Adipocyte (in vitro differentiated cells): Measurements from ENCODE around the gene TM9SF2.
"Not testable (repeated sequence)": the region's sequence is repeated elsewhere in the genome, so short reads cannot be mapped to it uniquely, and the experiment has no call there.

Experiments used
- DNase-seq: peaks from one replicate; pipeline ENCODE4 v3.0.0-alpha.2; 2015; ENCODE audit warnings: low read depth
- H3K27me3 ChIP-seq: replicated peaks from 2 replicates; pipeline ENCODE4 v1.7.0; 2013; ENCODE audit warnings: mild to moderate bottlenecking, low read length, moderate library complexity; ENCODE audit not compliant: control insufficient read depth, insufficient read depth
- H3K36me3 ChIP-seq: 2 replicates; pipeline ENCODE4 v1.7.0; 2013; ENCODE audit warnings: low read length, mild to moderate bottlenecking, moderate library complexity; ENCODE audit not compliant: control insufficient read depth, insufficient read depth, severe bottlenecking
- H3K4me1 ChIP-seq: 2 replicates; pipeline ENCODE4 v1.7.0; 2013; ENCODE audit warnings: mild to moderate bottlenecking, low read length, moderate library complexity; ENCODE audit not compliant: control insufficient read depth, insufficient read depth
- H3K4me3 ChIP-seq: 2 replicates; pipeline ENCODE4 v1.7.0; 2013; ENCODE audit warnings: mild to moderate bottlenecking, low read length, moderate library complexity
- H3K9ac ChIP-seq: 2 replicates; pipeline ENCODE4 v1.7.0; 2013; ENCODE audit warnings: mild to moderate bottlenecking, low read length, moderate library complexity
- H3K9me3 ChIP-seq: 2 replicates; pipeline ENCODE4 v1.7.0; 2013; ENCODE audit warnings: mild to moderate bottlenecking, low read length, moderate library complexity; ENCODE audit not compliant: control insufficient read depth

Gene TM9SF2

GRCh38 chr13:99564386-99564785 lies 63.1 kb downstream of the TM9SF2 start:
- Histone ChIP-seq H3K4me3 (no peak overlapping the region), H3K36me3 (peaks cover 45% of the 10 kb centered on the region), H3K4me1 (peaks cover 5% of the 10 kb centered on the region), H3K27me3 (no peaks in the 10 kb centered on the region), H3K9ac (no peak overlapping the region), H3K9me3 (peaks cover 2% of the 10 kb centered on the region)
- DNase-seq: peak; percentile 51

GRCh38 chr13:99565478-99566124 lies 64.3 kb downstream of the TM9SF2 start:
- Histone ChIP-seq H3K4me1 (peaks cover 4% of the 10 kb centered on the region), H3K4me3 (peak overlapping the region; percentile 52), H3K27me3 (no peaks in the 10 kb centered on the region), H3K9me3 (peaks cover 2% of the 10 kb centered on the region), H3K36me3 (peaks cover 35% of the 10 kb centered on the region), H3K9ac (no peak overlapping the region)
- DNase-seq: no peak

GRCh38 chr13:99566125-99567083 lies 65.1 kb downstream of the TM9SF2 start:
- Histone ChIP-seq H3K9ac (no peak overlapping the region), H3K36me3 (peaks cover 29% of the 10 kb centered on the region), H3K4me3 (peak overlapping the region; percentile 52), H3K27me3 (no peaks in the 10 kb centered on the region), H3K9me3 (peaks cover 2% of the 10 kb centered on the region), H3K4me1 (peaks cover 4% of the 10 kb centered on the region)
- DNase-seq: no peak

DNA sequence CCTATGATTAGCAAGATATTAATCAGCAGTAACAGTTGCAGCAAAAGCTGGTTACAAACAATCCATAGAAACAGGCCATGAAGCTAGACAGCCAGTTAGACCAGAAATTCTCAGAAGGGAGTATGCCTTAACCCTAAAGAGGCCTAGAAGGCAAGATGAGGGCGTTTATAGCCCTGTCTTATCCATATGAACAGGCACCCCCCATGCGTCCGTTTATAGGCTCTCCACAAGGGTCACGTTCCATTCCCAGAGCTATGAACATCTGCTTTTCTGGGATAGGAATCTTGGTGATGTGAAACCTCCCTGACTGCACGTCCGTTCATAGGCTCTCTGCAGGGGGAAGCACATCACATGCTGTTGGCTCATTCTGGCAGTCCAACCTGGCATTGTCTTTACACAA lies 67.6 kb downstream of the TM9SF2 start:
- DNase-seq, H3K9ac ChIP-seq, H3K4me3 ChIP-seq, H3K4me1 ChIP-seq, H3K27me3 ChIP-seq, H3K36me3 ChIP-seq, H3K9me3 ChIP-seq: not testable (repeated sequence)

GRCh38 chr13:99572131-99572530 lies 70.9 kb downstream of the TM9SF2 start:
- H3K4me3 ChIP-seq: no peak overlapping the region

GRCh38 chr13:99572921-99573320 lies 71.6 kb downstream of the TM9SF2 start:
- H3K4me3 ChIP-seq: no peak overlapping the region
- DNase-seq: peak; percentile 12
- H3K4me1 ChIP-seq: peaks cover under 1% of the 10 kb centered on the region
- H3K36me3 ChIP-seq: peaks cover 2% of the 10 kb centered on the region
- H3K27me3 ChIP-seq: peaks cover 8% of the 10 kb centered on the region
- peaks cover 2% of the 10 kb centered on the region for H3K9me3 ChIP-seq
- no peak overlapping the region for H3K9ac ChIP-seq

More at GRCh38 chr13:99572131-99572530, 70.9 kb downstream of the TM9SF2 start:
- Histone ChIP-seq H3K27me3 (peaks cover 8% of the 10 kb centered on the region), H3K4me1 (no peaks in the 10 kb centered on the region), H3K9ac (no peak overlapping the region), H3K9me3 (peaks cover 2% of the 10 kb centered on the region), H3K36me3 (peaks cover 3% of the 10 kb centered on the region)
- peak; percentile 80 for DNase-seq

- no peak for DNase-seq
- Histone ChIP-seq H3K27me3 (peaks cover 8% of the 10 kb centered on the region), H3K36me3 (no peaks in the 10 kb centered on the region), H3K9me3 (no peaks in the 10 kb centered on the region), H3K4me1 (peaks cover 9% of the 10 kb centered on the region), H3K4me3 (no peak overlapping the region), H3K9ac (no peak overlapping the region)
Measured at GRCh38 chr13:99575376-99576120, 74.3 kb downstream of the TM9SF2 start.

DNA sequence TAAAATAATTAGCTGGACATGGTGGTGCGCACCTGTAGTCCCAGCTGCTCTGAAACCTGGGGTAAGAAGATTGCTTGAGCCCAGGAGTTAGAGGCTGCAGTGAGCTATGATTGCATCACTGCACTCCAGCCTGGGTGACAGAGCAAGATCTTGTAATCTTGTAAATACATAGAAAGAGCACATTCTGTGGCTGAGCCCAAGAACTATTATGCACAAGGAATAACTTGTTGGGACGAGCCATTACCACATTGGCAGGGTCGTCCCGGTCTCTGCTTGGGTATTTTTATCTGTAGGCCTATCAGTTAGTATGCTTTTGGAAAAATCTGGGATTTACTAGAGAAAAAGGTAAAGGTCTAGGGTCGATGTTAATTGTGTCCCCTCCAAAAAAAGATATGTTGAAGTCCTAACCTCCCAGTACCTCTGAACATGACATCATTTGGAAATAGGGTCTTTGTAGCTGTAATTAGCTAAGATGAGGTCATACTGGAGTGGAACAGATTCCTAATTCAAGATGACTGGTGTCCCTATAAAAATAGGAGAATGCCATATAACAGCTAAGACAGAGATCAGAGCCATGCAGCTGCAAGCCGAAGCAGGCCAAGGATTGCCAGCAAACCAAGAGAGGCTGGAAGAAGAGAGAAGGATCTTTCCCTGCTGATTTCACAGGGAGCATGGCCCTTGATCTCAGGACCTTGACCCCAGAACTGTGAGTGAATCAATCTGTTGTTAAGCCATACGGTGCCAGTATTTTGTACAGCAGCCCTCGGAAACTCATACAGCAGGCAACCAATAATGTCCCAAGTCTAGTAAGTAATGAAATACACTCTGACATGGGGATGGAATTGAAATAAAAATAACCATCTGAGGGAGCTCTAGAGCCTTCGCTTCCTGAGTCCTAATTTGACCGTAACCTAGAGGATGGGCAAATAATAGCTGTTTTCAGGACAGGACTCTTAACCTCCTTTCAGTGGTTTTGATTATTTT lies 77.0 kb downstream of the TM9SF2 start:
- Histone ChIP-seq H3K9ac (no peak overlapping the region), H3K4me1 (peaks cover 9% of the 10 kb centered on the region), H3K4me3 (no peak overlapping the region), H3K27me3 (peaks cover 8% of the 10 kb centered on the region), H3K36me3 (no peaks in the 10 kb centered on the region), H3K9me3 (no peaks in the 10 kb centered on the region)
- DNase-seq: peak; percentile 44

DNA sequence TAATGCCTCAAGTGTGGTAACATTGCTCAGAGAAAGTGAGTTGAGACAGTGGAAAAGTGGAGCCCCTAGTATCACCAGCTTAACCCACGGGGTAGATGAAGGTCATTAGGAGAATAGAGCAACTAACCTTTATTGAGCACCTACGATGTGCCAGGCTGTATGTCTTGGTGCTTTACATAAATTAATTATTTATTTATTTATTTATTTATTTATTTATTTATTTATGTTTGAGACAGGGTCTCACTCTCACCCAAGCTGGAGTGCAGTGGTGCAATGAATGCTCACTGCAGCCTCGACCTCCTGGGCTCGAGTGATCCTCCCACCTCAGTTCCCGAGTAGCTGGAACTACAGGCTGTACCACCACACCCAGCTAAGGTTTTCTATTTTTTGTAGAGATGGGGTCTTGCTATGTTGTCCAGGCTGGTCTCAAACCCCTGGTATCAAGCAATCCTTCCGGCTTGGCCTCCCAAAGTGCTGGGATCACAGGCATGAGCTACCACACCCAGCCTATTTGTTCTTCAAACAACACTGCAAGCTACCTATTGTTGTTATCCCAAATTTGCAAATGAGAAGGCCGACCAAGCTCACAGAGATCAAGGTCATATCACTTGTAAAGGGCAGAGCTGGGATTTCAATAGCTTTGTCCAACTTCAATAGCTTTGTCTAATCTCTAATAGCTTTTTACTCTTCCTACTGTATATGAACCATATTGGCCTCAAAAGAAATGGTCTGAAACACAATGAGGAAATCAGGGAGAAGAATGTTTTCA lies 79.4 kb downstream of the TM9SF2 start:
- peaks cover 14% of the 10 kb centered on the region for H3K4me1 ChIP-seq
- no peaks in the 10 kb centered on the region for H3K9me3 ChIP-seq
- no peak overlapping the region for H3K9ac ChIP-seq
- H3K36me3 ChIP-seq: no peaks in the 10 kb centered on the region
- H3K27me3 ChIP-seq: peaks cover under 1% of the 10 kb centered on the region
- DNase-seq: no peak
- no peak overlapping the region for H3K4me3 ChIP-seq

GRCh38 chr13:99582511-99582910 lies 81.2 kb downstream of the TM9SF2 start:
- no peaks in the 10 kb centered on the region for H3K9me3 ChIP-seq
- H3K27me3 ChIP-seq: no peaks in the 10 kb centered on the region
- peaks cover 15% of the 10 kb centered on the region for H3K4me1 ChIP-seq
- H3K4me3 ChIP-seq: no peak overlapping the region
- H3K9ac ChIP-seq: no peak overlapping the region
- no peak for DNase-seq
- no peaks in the 10 kb centered on the region for H3K36me3 ChIP-seq
